Colonic mucosa (tissue), 4 donors: ENCODE measurements around the gene TDRD9. TPM values are rescaled to one million over a fixed set of nuclear protein-coding genes. Genes with fewer than 3 reads are reported as not detected.

Source experiments
- DNase-seq: peaks from one replicate; pipeline ENCODE4 v3.0.0-alpha.2; 2020
- H3K27ac ChIP-seq: fragments of 200-600 bp; one replicate; pipeline ENCODE4 v1.8.0; 2021
- H3K27me3 ChIP-seq: fragments of 200-600 bp; one replicate; pipeline ENCODE4 v1.8.0; 2021
- H3K36me3 ChIP-seq: fragments of 200-600 bp; one replicate; pipeline ENCODE4 v1.8.0; 2021
- H3K4me1 ChIP-seq: fragments of 200-600 bp; one replicate; pipeline ENCODE4 v1.8.0; 2021; ENCODE audit warnings: mild to moderate bottlenecking
- H3K4me3 ChIP-seq: fragments of 200-600 bp; one replicate; pipeline ENCODE4 v1.8.0; 2021
- H3K9ac ChIP-seq, 2 donors: one replicate each; pipeline ENCODE4 v1.7.0; 2013; ENCODE audit warnings: control low read depth in 2 of 2, low read depth in 2 of 2, low read length in 2 of 2
- H3K9me3 ChIP-seq: fragments of 200-600 bp; one replicate; pipeline ENCODE4 v1.8.0; 2021
- intact Hi-C: fragments of 100-400 bp; cut with DNase I; formaldehyde crosslinking; loops from one replicate; pipeline ENCODE4 v1.14.1; 2022
- total RNA-seq, 2 donors: library from RNA; stranded (reverse); fragmentation: NEBNext Ultra II Directional in 1 of 2; extraction: Animal tissue kit (Norgen Biotek cat#: 25700) in 1 of 2; gene quantifications; one replicate each; pipeline ENCODE4 v1.2.1, GENCODE V29; 2021
- TF ChIP-seq, protein P1 (sequence below): fragments of 200-600 bp; IDR thresholded peaks from one replicate; pipeline ENCODE4 v1.8.0; 2022; ENCODE audit warnings: antibody characterized with exemption, mild to moderate bottlenecking
- donor health status: healthy.
- donor health status: DM: no; HTN: no; CAD: no.
- donor health status: DM: no; HTN: no; CAD: no.

Gene TDRD9
- total RNA-seq, 2 donors from 2014 or later, result 0.44 to 1.1 TPM

DNA sequence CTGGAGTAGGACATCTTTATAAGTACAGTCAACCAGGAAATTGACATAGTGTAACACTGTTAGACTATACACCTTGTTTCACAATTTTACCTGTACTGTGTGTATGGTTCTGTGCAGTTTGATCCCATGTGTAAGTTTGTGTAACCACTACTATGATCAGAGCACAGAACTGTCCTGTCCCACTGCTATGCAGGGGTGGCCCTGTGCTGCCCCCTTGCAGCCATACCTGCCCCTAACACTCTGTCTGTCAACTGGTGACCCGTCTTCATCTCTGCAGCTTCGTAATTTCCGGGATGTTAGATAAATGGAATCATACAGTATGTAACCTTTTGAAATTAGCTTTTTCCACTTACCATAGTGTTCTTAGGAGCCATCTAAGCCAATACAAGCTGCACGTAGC, 72.7 kb downstream of the TDRD9 start:
- H3K27ac ChIP-seq, result no peak overlapping the region
- TF ChIP-seq, protein P1, sequence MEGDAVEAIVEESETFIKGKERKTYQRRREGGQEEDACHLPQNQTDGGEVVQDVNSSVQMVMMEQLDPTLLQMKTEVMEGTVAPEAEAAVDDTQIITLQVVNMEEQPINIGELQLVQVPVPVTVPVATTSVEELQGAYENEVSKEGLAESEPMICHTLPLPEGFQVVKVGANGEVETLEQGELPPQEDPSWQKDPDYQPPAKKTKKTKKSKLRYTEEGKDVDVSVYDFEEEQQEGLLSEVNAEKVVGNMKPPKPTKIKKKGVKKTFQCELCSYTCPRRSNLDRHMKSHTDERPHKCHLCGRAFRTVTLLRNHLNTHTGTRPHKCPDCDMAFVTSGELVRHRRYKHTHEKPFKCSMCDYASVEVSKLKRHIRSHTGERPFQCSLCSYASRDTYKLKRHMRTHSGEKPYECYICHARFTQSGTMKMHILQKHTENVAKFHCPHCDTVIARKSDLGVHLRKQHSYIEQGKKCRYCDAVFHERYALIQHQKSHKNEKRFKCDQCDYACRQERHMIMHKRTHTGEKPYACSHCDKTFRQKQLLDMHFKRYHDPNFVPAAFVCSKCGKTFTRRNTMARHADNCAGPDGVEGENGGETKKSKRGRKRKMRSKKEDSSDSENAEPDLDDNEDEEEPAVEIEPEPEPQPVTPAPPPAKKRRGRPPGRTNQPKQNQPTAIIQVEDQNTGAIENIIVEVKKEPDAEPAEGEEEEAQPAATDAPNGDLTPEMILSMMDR, result no peak
- no peak for DNase-seq
- H3K9ac ChIP-seq, result no peak overlapping the region
- intact Hi-C loops, result no loop called here
- H3K4me3 ChIP-seq, result no peak overlapping the region
- H3K4me1 ChIP-seq, result no peaks in the 10 kb centered on the region
- H3K27me3 ChIP-seq, result no peaks in the 10 kb centered on the region
- no peaks in the 10 kb centered on the region for H3K36me3 ChIP-seq
- no peaks in the 10 kb centered on the region for H3K9me3 ChIP-seq

- H3K4me1 ChIP-seq, result no peaks in the 10 kb centered on the region
- TF ChIP-seq, protein P1, result no peak
- H3K4me3 ChIP-seq, result no peak overlapping the region
These were observed 75.4 kb downstream of the TDRD9 start for GRCh38 chr14:104003616-104004015.

GRCh38 chr14:104004849-104005248, 76.6 kb downstream of the TDRD9 start:
- H3K27me3 ChIP-seq, result no peaks in the 10 kb centered on the region
- H3K9me3 ChIP-seq, result no peaks in the 10 kb centered on the region
- TF ChIP-seq, protein P1, result no peak
- no peaks in the 10 kb centered on the region for H3K36me3 ChIP-seq
- intact Hi-C loops, result no loop called here
- no peak for DNase-seq
- H3K4me1 ChIP-seq, result no peaks in the 10 kb centered on the region
- H3K27ac ChIP-seq, result no peak overlapping the region
- no peak overlapping the region for H3K4me3 ChIP-seq
- H3K9ac ChIP-seq, result no peak overlapping the region

More at GRCh38 chr14:104003616-104004015, 75.4 kb downstream of the TDRD9 start:
- intact Hi-C loops, result no loop called here
- H3K27ac ChIP-seq, result no peak overlapping the region
- no peak overlapping the region for H3K9ac ChIP-seq
- no peak for DNase-seq
- no peaks in the 10 kb centered on the region for H3K9me3 ChIP-seq
- H3K27me3 ChIP-seq, result no peaks in the 10 kb centered on the region
- H3K36me3 ChIP-seq, result no peaks in the 10 kb centered on the region

- TF ChIP-seq, protein P1, result no peak
- Histone ChIP-seq H3K27me3 (no peaks in the 10 kb centered on the region), H3K4me3 (no peak overlapping the region), H3K36me3 (no peaks in the 10 kb centered on the region), H3K9ac (no peak overlapping the region), H3K27ac (no peak overlapping the region), H3K9me3 (no peaks in the 10 kb centered on the region), H3K4me1 (no peaks in the 10 kb centered on the region)
- DNase-seq, result no peak
- intact Hi-C loops, result no loop called here
These were observed 77.2 kb downstream of the TDRD9 start for GRCh38 chr14:104005489-104005888.

GRCh38 chr14:104007121-104007520, 78.9 kb downstream of the TDRD9 start:
- no peak overlapping the region for H3K9ac ChIP-seq
- no peaks in the 10 kb centered on the region for H3K9me3 ChIP-seq
- H3K27ac ChIP-seq, result no peak overlapping the region
- H3K4me3 ChIP-seq, result no peak overlapping the region
- no peak for DNase-seq
- H3K4me1 ChIP-seq, result no peaks in the 10 kb centered on the region
- no peaks in the 10 kb centered on the region for H3K27me3 ChIP-seq
- TF ChIP-seq, protein P1, result no peak
- intact Hi-C loops, result no loop called here
- no peaks in the 10 kb centered on the region for H3K36me3 ChIP-seq

- H3K4me3 ChIP-seq, result no peak overlapping the region
- H3K27ac ChIP-seq, result no peak overlapping the region
- intact Hi-C loops, result no loop called here
- H3K36me3 ChIP-seq, result no peaks in the 10 kb centered on the region
- H3K27me3 ChIP-seq, result no peaks in the 10 kb centered on the region
- no peak for DNase-seq
- H3K9ac ChIP-seq, result no peak overlapping the region
- H3K4me1 ChIP-seq, result no peaks in the 10 kb centered on the region
- no peaks in the 10 kb centered on the region for H3K9me3 ChIP-seq
- TF ChIP-seq, protein P1, result no peak
These were observed 81.0 kb downstream of the TDRD9 start for GRCh38 chr14:104009297-104009696.
